DMS53 treated with DMSO at 0.1 percent for 48 hours (cell line): ENCODE results near the gene RFTN1.
"Not testable (repeated sequence)": the region's sequence is repeated elsewhere in the genome, so short reads cannot be mapped to it uniquely, and the experiment has no call there.

Source experiments
- DNase-seq: peaks from one replicate; lab custom pipeline; 2025; ENCODE audit not compliant: unreplicated experiment; lab: John Stamatoyannopoulos, UW

RFTN1 gene

GRCh38 chr3:16311960-16312451 lies 201.5 kb downstream of the RFTN1 start:
- DNase-seq = no peak

- DNase-seq = not testable (repeated sequence)
Measured at GRCh38 chr3:16310486-16310885, 203.0 kb downstream of the RFTN1 start.

DNA sequence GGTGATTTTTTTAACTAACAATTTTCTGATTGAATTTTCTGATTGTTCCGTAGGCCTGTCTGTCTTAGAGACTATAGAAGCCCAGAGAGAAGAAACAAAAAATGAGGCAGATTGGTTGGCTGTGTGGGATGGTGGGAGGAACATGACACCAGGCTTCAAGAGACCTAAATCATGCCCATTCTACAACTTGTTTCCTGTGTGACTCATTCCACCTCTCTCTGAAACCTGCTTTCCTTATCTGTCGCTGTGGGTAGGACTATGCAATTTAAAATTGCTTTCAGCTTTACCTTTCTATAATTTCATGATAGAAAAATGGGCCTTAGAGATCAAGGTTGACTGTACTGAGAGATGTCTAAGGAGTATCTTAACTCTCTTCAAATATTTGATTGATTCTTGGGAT lies 203.9 kb downstream of the RFTN1 start:
- DNase-seq = no peak

- DNase-seq = no peak
Measured at GRCh38 chr3:16308727-16309126, 204.8 kb downstream of the RFTN1 start.

DNA sequence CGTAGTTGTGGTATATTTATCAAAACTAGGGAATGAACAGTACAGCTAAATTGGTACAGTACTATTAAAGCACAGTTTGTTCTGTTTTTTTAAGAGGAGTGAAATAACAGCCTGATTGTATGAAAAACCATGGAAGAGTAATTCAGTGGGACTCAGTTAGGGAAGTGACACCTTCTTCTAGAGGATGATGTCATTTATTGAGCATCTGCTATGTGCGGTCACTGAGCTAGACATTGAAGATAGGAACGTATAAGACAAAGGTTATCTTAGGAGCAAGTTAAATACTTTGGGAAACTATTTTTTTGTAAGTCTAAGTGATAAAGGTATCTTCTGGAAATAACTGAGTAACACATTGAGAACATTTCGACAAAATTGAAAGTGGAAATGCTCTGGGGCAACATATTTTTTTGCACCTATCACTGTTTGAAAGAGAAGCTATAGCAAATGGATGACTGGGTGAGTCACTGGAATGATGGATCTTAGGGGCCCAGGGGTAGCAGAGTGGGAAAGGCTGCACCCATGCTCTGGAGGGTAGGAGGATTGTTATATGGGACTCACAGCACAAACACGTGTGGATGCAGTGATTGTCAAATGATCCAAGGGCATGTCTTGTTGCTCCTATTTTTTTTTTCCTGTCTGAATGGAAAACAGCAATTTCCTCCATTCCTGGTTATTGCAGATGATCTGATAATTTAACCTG lies 205.5 kb downstream of the RFTN1 start:
- no peak for DNase-seq

GRCh38 chr3:16305111-16305541 lies 208.4 kb downstream of the RFTN1 start:
- no peak for DNase-seq

DNA sequence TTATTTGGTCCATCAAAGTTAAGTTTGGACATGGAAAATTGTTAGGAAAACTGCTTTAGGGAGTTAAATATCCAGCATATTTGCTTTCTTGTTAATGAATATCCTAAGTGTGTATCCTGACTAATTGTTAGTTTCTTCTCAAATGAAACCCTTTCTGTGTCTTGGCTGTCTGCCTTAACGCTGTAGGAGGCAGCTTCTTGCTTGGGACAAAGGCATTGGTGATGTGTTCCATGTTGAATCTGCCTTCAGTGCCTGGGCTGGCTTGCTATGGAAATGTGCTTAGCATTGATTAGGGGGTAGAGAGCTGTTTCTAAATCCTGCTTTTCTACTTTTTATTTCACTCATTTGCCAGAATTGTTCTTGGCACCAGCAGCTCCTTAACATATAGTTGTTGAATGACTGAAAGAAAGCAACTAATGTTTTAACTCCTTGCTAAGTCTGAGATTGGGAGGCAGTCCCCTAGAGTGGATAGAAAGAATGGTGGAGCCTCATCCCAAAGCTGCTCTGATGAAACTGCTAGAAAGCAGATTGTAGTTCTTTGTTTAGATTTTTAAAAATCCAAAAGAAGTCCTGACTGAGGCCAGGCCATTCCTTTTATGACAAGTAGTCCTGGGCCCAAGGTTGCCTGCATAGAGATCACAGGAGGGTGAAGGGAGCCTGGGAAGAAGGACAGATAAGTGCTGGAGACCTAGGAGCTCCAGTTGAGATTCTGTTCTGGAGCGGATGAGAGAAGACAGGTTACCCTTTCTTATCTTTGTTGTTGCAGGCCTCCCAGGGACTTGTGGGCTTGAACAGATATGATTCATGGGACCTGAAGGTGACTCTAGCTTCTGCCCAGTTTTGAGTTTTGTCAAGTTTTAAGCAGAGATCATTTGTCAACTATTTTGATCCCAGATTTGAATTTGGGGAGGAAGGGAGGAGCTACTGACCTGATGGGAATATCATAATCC lies 209.2 kb downstream of the RFTN1 start:
- no peak for DNase-seq

- DNase-seq = no peak
Measured at GRCh38 chr3:16303037-16303575, 210.4 kb downstream of the RFTN1 start.

GRCh38 chr3:16302082-16302631 lies 211.3 kb downstream of the RFTN1 start:
- no peak for DNase-seq

- no peak for DNase-seq
Measured at GRCh38 chr3:16301507-16301906, 212.0 kb downstream of the RFTN1 start.

GRCh38 chr3:16300881-16301359 lies 212.6 kb downstream of the RFTN1 start:
- DNase-seq = no peak

DNA sequence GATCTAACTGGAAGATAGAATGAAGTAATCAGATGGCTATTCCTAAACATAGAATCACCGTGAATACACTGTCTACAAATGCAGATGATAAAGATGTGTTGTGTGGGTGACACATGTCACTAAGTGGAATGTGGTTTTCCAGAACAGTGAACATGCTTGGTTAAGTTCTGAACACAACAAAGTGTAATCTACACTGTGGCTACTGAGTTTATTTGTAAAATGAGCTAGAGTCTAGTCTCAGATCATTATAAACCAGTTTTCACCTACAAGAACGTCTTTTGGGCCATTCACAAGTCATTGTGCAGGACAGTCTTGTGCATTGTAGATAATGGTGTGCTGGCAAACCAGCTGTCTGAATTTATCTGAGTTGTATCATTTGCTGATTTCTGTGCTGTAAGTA lies 213.2 kb downstream of the RFTN1 start:
- no peak for DNase-seq

- no peak for DNase-seq
Measured at GRCh38 chr3:16299746-16300145, 213.8 kb downstream of the RFTN1 start.

- DNase-seq = no peak
Measured at GRCh38 chr3:16298891-16299290, 214.6 kb downstream of the RFTN1 start.

DNA sequence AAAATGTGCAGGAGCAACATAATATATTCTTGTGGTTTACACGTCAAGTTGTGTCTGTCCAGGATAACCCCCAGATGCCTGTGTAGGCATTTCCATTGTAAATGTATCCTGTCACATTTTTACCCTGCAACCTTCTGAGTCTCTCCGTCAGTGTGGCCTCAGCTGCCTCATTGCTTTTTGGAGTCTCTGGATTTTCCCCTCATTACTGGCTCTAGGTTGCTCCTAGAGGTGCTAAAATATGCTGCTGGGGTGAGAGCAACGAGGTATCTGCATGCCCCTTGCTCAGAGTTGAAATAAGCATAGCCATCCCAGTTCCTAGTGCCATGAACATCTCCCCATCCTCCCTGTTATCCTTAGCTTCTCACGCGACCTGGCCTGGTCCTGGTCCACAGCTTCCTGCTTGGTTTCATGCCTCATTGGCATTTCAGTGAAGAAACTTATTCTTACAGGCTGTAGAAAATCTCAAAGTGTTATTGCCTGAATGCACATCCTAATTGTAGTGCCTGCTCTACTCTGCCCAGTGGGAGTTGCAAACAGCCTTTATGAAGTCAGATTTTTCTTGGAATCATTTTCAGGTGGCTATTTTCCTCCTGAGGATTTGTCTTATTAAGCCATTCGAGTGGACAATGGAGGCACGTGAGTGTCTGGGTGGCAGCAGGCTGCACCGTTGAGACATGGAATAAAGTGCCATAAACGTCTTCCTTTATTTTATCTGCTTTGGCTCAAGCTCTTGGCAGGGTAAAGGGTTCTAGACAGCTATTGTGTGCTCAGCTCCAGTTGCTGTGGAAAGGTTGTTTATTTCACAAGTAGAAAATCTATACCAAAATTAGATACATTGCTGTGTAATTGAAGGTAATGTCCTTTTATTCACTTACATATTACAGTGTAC lies 215.3 kb downstream of the RFTN1 start:
- no peak for DNase-seq

- DNase-seq = no peak
Measured at GRCh38 chr3:16295298-16295890, 218.1 kb downstream of the RFTN1 start.

GRCh38 chr3:16294844-16295243 lies 218.7 kb downstream of the RFTN1 start:
- DNase-seq = no peak

DNA sequence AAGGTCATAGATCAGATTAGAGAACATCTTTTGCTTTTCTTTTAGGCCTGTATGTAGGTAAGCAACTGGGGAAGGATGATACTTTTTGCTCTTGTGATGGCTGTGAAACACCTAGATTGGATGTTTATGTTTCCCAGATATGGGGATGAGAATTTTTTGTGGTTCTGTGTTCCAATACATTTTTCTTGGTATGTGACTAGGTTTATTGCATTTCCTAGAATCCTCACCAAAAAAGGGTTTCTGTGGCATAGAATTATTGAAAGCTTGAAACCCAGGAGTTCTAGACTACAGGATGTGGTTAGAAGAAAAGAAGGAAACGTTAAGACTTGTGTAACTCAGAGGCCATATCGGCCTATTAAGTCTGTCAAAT lies 222.7 kb downstream of the RFTN1 start:
- no peak for DNase-seq

DNA sequence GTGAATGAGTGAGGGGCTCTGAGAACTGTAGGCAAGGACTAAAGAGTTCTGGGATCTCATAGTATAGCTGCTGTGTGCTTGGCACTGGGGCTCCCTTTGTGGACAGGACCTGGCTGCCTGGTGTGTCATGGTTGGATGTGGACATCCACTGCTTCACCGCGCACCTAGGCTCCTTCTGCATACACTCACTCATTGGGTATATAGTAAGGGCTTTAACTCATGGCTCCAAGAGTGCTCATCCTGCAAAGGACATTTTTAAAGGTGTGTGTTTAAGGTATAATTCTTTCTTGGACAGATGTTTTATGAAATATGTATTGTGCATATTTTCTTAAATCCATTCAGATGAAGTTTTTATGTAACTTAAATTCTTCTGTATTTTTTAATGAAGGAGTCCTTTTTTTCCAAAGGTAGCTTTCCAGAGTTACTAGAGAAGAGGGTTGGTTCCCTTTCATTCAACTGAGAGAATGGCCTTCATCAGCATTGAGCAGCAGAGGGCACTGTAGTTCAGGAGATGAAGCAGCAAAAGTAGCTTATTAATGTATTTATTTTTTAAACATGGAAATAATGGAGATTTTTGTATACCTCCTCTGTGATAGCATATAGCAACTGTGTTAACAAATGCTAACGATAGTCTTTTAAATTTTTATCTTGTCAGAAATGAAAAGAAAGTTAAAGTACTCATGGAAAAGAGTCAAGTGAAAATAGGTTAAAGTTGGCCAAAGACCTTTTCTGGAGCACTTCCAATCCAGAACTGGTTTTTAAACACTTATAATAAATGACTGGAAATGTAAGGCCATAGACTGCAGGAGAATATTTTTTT lies 223.3 kb downstream of the RFTN1 start:
- peak; percentile 12 for DNase-seq
